GM12892 (cell line): ENCODE measurements around the gene VGLL4.

Source experiments
- POLR2A ChIP-seq: IDR thresholded peaks from 2 replicates; pipeline ENCODE4 v1.6.1; 2011; ENCODE audit warnings: low read depth, low read length, control low read depth
- POLR2AphosphoS5 ChIP-seq: IDR thresholded peaks from 2 replicates; pipeline ENCODE4 v1.6.1; 2011; ENCODE audit warnings: low read depth, low read length, control low read depth
- TAF1 ChIP-seq: IDR thresholded peaks from 2 replicates; pipeline ENCODE4 v1.6.1; 2011; ENCODE audit warnings: low read depth, mild to moderate bottlenecking, control low read depth, low read length, borderline replicate concordance

GRCh38 chr3:11606865-11607440, 36.8 kb downstream of the VGLL4 start:
- TF ChIP-seq POLR2A: no peak
- no peak for TF ChIP-seq POLR2AphosphoS5
- no peak for TF ChIP-seq TAF1
